Urinary bladder (tissue), 4 donors: Measurements from ENCODE around the gene CTU2. TPM values are rescaled to one million over a fixed set of nuclear protein-coding genes. Genes with fewer than 3 reads are reported as not detected.

Source experiments
- DNase-seq: peaks from one replicate; pipeline ENCODE4 v3.0.0-alpha.2; 2015; ENCODE audit errors: extremely low spot score
- H3K27ac ChIP-seq: one replicate; pipeline ENCODE4 v1.5.1; 2013; ENCODE audit warnings: low read depth, mild to moderate bottlenecking, moderate library complexity
- H3K36me3 ChIP-seq: one replicate; pipeline ENCODE4 v1.6.1; 2013; ENCODE audit warnings: mild to moderate bottlenecking, moderate library complexity; ENCODE audit not compliant: insufficient read depth
- H3K4me1 ChIP-seq: one replicate; pipeline ENCODE4 v1.6.1; 2013; ENCODE audit warnings: mild to moderate bottlenecking, moderate library complexity; ENCODE audit not compliant: insufficient read depth
- H3K4me3 ChIP-seq: one replicate; pipeline ENCODE4 v1.5.1; 2013; ENCODE audit warnings: low read depth, low read length
- WGBS: extraction: QIAGEN DNeasy Blood & Tissue Kit; methylation state at CpG from one replicate; pipeline ENCODE4 v1.1.7; 2013; 5-methylcytosine and 5-hydroxymethylcytosine counted together
- polyA plus RNA-seq: library from polyadenylated mRNA; stranded (reverse); fragments of 200-250 nt; gene quantifications from one replicate; pipeline ENCODE4 v1.2.3, GENCODE V29; 2013
- total RNA-seq: library from RNA; depleted of rRNA; stranded (reverse); fragments of >200 nt; gene quantifications from one replicate; pipeline ENCODE4 v1.2.3, GENCODE V29; 2014
- donor health status: healthy with polysubstance abuse.
- donor health status: healthy.

The CTU2 gene
- total and polyA plus RNA-seq, 2 donors: 6.8 to 15.4 TPM

DNA sequence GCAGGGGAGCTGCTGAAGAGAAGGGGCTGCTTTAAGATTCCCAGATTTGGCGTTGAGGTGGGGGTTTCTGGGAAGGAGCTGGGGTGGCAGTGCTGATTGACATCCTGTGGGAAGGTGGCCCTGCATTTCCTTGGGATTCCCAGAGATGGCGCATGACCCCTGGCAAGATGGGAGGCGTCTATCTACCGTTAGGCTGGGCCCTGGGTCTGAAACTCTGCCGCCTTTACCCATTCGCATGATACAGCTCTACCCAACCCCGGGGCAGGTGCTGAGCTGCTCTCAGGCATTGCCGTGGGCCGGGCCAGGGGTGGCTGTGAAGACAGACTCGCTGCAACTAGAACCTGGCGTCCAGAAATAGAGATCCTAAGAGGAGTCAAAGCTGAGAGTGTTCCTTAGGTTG is 33.5 kb upstream of the CTU2 start:
- WGBS: 63% methylated on average over 11 of the region's 11 CpGs

DNA sequence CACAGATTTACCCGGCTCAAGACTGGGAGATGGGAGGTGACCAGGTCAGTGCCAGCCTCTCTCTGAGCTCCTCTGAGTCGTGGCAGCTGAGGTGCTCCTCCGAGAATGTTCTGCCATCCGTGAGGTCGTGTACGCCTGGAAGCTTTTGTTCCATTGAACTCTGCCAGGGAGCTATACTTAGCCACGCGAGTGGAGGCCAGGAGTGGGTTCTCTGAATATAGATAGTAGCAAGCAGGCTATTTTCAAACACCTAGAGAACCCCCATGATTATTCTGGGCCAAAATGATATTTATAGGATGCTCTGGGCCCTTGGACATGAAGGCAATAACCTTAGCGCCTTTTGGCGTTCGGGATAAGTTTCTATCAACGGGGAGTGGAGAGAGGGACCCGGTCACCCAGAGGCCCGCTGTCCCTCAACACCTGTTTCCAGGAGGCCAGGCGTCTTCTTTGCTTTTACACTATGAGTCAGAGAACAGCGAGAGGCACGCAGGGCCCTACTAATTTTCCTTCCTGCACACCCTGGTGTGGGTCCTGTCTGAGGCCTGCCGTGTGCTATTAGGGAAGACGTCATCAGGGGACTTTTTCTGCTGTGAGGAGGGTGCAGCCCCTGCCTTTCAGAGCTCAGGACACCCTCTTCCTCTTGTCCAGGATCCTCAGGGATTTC is 32.5 kb upstream of the CTU2 start:
- 92% methylated on average over 19 of the region's 19 CpGs for WGBS
- no peak for DNase-seq
- no peak overlapping the region for H3K4me3 ChIP-seq
- no peaks in the 10 kb centered on the region for H3K36me3 ChIP-seq
- H3K4me1 ChIP-seq: no peaks in the 10 kb centered on the region
- no peak overlapping the region for H3K27ac ChIP-seq

More for the DNA sequence above, 33.5 kb upstream of the CTU2 start:
- no peak overlapping the region for H3K4me3 ChIP-seq
- no peak overlapping the region for H3K27ac ChIP-seq
- H3K36me3 ChIP-seq: no peaks in the 10 kb centered on the region
- H3K4me1 ChIP-seq: no peaks in the 10 kb centered on the region
- no peak for DNase-seq

DNA sequence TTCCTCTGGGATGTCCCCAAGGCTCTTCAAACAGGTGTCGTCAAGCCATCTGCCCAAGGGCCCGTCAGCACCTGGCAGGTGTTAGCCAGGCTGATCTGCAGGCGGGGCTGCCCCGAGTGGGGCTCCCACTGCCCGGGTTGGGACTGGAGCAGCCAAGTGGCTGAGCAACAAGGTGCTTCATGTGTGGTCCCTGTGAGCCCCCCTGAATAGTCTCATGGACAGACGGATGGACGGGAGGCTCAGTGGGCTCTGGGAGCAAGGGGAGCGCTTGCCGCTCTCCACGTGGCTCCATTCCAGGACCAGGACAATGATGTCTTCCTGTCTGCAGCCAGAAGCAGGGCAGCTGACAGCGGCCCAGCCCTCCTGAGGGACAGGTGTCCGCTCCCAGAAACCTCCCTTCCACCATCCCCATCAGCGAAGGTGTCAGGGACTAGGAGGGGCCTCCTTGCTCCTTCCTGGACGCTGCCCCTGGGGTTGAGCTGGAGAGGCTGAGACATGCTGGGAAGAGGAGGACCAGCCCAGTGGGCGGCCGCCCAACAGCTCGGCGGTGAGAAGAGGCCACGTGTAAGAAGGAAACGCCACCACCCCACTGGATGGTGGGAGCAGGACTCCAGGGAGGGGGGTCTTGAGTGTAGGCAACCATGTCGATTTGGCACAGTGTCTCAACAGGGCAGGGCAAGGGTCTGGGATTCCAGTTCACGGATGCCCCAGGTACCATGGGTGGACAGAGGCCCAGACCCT is 29.6 kb upstream of the CTU2 start:
- H3K4me3 ChIP-seq: no peak overlapping the region
- H3K4me1 ChIP-seq: no peaks in the 10 kb centered on the region
- no peak overlapping the region for H3K27ac ChIP-seq
- DNase-seq: no peak
- no peaks in the 10 kb centered on the region for H3K36me3 ChIP-seq
- WGBS: 83% methylated on average over 22 of the region's 22 CpGs

DNA sequence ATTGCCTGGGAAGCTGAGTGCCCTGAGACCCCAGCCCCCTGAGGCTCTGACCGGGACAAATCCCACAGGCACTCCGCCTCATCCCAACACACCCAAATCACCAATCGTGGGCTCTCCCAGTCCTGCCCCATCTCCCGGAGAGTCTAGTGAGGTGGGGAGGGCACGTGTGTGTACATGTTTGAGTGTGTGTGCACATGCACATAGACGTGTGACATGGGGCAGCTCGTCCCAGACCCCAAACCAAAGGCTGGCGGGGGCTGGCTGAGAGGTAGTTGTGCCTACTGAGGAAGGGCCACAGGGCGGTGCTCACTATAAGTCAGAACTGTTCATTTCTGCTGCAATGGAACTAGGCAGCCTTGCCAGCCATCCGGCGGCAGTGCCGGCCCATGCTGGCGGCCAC is 28.6 kb upstream of the CTU2 start:
- WGBS: 75% methylated on average over 13 of the region's 13 CpGs
- Histone ChIP-seq H3K4me1 (no peaks in the 10 kb centered on the region), H3K4me3 (no peak overlapping the region), H3K36me3 (no peaks in the 10 kb centered on the region), H3K27ac (no peak overlapping the region)
- DNase-seq: no peak

DNA sequence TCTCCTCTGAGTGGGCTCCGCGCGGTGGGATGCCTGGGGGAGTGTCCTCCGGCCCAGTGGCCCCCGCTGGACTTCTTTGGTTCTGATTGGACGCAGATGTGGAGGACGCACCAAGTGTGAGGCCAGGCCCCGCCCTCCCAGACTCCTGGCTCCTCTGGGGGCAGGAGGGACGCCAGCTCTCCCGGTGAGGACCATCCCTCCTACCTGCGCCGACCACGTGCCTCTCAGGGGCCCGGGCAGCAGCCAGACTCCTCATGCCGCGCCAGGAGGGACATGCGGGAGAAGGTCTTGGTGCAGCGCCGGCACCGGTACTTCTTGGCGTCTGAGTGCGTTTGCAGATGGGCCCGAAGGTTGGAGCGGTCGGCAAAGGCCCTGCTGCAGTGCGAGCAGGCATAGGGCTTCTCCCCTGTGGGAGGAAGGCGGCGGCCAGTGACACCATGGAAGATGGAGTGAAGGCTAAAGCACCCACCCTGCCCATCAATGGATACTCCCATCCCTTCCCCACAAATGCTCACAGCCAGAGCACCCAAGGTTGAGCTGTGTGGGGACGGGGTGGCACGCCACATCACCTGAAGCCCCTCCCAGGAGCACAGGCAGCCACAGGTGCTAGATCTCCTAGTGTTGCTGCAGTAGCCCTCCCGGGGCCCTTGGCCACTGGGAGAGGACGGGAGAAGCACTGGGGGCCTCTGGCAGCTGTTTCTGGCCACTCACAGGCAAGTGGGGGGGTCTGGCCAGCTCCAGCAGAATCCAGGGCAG is 27.9 kb upstream of the CTU2 start:
- no peaks in the 10 kb centered on the region for H3K4me1 ChIP-seq
- 65% methylated on average over 32 of the region's 32 CpGs for WGBS
- DNase-seq: no peak

DNA sequence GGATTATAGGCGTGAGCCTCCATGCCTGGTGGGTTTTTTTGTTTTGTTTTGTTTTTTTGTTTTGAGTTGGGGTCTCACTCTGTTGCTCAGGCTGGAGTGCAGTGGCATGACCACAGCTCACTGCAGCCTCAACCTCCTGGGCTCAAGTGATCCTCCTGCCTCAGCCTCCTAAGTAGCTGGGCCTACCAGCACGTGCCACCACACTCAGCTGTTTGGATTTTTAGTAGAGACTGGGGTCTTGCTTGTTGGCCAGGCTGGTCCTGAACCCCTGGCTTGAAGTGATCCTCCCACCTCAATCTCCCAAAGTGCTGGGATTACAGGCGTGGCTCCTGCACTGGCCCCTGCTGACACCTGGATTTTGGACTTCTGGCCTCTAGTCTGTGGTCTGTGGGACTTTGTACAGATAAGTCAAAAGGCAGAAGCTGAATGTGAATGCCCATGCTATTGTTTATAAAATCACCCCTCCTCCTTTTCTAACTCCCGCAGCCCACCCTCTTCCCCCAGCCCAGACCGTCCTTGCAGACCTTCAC is 25.7 kb upstream of the CTU2 start:
- no peaks in the 10 kb centered on the region for H3K4me1 ChIP-seq
- 79% methylated on average over 5 of the region's 5 CpGs for WGBS
- DNase-seq: no peak
- no peaks in the 10 kb centered on the region for H3K36me3 ChIP-seq
- H3K4me3 ChIP-seq: no peak overlapping the region
- no peak overlapping the region for H3K27ac ChIP-seq

More for the DNA sequence above, 27.9 kb upstream of the CTU2 start:
- Histone ChIP-seq H3K36me3 (no peaks in the 10 kb centered on the region), H3K4me3 (no peak overlapping the region), H3K27ac (no peak overlapping the region)

DNA sequence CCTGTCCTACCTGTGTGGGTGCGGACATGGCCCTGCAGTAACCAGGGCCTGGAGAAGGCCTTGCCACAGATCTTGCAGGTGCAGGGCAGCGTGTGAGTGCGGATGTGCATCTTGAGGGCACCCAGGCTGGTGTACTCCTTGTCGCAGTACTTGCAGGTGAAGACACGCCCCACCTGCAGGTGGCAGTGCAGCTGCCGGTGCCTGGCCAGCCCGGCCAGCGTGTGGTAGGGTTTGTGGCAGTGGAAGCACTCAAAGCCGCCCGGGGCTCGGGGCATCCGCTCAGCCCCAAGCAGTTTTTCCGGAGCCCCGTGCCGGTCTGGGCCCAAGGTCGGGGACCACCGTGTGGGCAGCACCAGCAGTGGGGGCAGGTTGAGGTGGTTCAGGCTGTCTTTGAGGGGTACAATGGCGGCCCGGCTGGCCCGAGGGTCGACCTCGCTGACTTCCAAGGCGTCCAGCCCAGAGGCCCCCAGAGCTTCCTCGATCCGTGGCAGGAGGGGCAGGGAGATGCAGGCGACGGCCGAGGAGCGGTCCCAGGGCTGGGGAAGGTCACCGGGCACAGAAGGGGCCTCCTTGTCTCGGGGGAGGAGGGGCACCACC is 25.1 kb upstream of the CTU2 start:
- Histone ChIP-seq H3K4me1 (no peaks in the 10 kb centered on the region), H3K27ac (no peak overlapping the region), H3K36me3 (no peaks in the 10 kb centered on the region), H3K4me3 (no peak overlapping the region)
- DNase-seq: no peak
- 56% methylated on average over 31 of the region's 31 CpGs for WGBS

DNA sequence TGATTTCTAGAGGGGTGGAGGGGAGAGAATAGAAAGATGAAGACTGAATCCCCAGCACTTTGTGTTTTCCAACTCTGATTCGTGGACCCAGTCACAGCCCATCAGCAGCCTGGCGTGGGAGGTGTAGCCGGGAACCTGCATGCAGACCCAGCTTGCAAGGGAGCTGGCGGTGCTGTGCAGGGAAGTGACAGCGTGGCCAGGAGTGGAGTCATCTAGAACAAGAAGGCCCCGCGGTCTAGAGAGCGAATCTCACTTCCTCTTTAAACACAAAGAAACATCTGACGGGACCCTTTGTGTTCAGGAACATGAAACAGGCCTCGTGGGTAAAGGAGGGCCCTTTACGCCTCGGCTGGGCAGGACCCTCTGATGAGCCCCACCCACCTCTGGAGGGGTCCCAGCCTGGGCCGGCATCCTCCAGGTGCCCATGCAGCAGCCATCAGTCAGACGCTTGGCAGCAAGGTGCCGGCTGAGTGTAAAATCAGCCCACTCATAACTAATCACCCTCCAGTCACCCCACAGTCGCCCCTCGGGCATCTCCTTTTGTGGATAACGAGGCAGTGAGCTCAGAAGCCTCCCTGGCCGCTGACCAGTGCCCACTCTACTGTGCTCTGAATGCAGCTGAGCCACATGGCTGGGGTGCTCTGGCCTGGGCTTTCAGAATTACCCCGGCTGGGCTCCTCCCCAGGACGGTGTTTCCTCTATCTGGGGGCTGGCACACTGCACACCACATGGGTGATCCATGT is 24.4 kb upstream of the CTU2 start:
- Histone ChIP-seq H3K4me3 (no peak overlapping the region), H3K27ac (peak overlapping the region; percentile 64), H3K4me1 (no peaks in the 10 kb centered on the region), H3K36me3 (no peaks in the 10 kb centered on the region)
- 40% methylated on average over 21 of the region's 21 CpGs for WGBS
- no peak for DNase-seq

DNA sequence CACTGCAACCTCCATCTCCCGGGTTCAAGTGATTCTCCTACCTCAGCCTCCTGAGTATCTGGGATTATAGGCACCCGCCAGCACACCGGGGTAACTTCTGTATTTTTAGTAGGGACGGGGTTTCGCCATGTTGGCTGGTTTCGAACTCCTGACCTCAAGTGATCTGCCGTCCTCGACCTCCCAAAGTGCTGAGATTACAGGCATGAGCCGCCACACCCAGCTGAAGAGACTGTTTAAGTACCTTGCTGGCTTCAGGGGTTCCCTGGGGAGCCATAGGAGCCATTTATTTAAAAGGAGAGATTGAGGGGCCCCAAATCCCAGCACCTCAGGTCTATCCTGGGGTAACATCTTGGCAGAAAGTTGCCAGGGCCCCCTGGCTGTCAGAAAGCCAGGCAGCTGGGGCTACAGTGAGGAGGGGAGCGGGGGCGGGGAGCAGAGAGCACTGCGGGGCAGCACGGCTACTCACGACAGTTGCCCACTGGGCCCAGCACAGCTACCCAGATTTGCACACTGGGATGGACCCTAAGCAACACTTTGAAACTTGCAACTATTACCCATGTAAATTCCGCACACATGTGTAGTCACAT is 21.6 kb upstream of the CTU2 start:
- 66% methylated on average over 15 of the region's 15 CpGs for WGBS
- no peaks in the 10 kb centered on the region for H3K4me1 ChIP-seq
- no peak for DNase-seq
- no peaks in the 10 kb centered on the region for H3K36me3 ChIP-seq
- no peak overlapping the region for H3K27ac ChIP-seq
- H3K4me3 ChIP-seq: no peak overlapping the region

DNA sequence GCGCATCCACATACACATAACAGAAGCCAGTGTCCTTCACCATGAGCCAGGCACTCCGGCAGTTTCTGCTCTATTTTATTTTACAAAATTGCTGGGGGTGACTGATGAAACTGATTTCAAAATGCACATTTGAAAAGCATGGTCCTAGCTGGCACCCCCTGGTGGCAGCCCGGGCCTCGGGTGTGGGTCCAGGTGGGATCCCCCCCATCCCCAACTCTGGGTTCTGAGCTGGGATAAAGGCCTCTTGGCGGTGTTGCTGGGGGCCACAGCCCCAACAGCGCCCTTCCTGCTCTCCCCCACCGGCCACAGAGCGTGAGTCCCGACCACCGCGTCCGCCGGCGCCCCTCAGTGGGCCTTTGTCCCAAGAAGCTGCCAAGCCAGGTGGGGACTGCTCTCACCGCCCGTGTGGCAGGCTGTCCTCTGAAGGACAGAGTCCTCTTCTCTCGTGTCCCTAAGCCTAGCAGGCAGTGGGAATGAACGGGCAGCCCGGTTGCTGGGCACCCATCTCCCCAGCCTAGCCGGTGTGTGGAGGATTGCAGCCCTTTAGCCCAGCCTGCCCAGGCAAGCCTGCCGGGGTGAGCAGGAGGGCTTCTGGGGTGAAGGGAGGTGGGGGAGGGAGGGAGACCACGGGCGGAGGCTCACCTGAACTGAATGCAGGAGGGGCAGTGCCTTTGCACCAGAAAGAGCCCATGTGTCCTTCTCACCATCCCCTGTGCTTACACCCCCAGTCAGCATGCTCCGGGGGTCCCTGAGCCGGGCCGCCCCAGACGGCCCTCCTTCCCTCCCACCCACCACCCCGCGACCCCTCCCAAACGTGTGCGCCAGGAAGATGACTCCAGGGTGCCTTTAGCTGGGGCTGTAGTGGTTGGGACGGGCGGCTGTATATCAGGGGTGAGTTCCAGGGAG is 20.9 kb upstream of the CTU2 start:
- WGBS: 4% methylated on average over 33 of the region's 33 CpGs
- DNase-seq: no peak
- Histone ChIP-seq H3K27ac (no peak overlapping the region), H3K4me1 (no peaks in the 10 kb centered on the region), H3K36me3 (no peaks in the 10 kb centered on the region), H3K4me3 (peak overlapping the region; percentile 51)

DNA sequence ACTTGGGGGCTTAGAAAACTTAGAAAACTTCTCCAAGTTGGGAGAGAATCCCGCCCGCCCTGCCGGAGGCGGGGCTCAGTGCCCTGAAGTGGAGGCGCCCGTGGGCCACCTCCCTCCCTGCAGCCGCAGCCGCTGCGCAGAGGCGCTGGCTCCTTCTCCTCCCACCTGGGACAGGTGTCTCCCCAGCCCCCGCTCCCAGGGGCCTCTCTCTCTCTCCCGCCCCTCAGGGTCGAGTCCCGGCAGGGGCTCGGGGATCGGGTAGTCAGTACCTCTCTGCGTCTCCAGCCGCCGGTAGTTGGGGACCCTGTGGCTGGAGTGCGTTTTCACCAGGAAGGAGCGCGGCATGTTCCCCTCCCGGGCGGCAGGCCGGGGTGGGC is 20.3 kb upstream of the CTU2 start:
- DNase-seq: no peak
- WGBS: under 1% methylated on average over 25 of the region's 25 CpGs
- Histone ChIP-seq H3K27ac (peak overlapping the region; percentile 44), H3K4me3 (peak overlapping the region; percentile 51), H3K36me3 (no peaks in the 10 kb centered on the region), H3K4me1 (no peaks in the 10 kb centered on the region)
